Measurements from ENCODE around the gene SF3B1. TPM values are rescaled to one million over a fixed set of nuclear protein-coding genes. Genes with fewer than 3 reads are reported as not detected.
A peak's percentile ranks its signal among the peaks of the same experiment; 100 is the strongest.
"Not testable (repeated sequence)": the region's sequence is repeated elsewhere in the genome, so short reads cannot be mapped to it uniquely, and the experiment has no call there.

SF3B1 gene, protein sequence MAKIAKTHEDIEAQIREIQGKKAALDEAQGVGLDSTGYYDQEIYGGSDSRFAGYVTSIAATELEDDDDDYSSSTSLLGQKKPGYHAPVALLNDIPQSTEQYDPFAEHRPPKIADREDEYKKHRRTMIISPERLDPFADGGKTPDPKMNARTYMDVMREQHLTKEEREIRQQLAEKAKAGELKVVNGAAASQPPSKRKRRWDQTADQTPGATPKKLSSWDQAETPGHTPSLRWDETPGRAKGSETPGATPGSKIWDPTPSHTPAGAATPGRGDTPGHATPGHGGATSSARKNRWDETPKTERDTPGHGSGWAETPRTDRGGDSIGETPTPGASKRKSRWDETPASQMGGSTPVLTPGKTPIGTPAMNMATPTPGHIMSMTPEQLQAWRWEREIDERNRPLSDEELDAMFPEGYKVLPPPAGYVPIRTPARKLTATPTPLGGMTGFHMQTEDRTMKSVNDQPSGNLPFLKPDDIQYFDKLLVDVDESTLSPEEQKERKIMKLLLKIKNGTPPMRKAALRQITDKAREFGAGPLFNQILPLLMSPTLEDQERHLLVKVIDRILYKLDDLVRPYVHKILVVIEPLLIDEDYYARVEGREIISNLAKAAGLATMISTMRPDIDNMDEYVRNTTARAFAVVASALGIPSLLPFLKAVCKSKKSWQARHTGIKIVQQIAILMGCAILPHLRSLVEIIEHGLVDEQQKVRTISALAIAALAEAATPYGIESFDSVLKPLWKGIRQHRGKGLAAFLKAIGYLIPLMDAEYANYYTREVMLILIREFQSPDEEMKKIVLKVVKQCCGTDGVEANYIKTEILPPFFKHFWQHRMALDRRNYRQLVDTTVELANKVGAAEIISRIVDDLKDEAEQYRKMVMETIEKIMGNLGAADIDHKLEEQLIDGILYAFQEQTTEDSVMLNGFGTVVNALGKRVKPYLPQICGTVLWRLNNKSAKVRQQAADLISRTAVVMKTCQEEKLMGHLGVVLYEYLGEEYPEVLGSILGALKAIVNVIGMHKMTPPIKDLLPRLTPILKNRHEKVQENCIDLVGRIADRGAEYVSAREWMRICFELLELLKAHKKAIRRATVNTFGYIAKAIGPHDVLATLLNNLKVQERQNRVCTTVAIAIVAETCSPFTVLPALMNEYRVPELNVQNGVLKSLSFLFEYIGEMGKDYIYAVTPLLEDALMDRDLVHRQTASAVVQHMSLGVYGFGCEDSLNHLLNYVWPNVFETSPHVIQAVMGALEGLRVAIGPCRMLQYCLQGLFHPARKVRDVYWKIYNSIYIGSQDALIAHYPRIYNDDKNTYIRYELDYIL
- polyA plus RNA-seq (ENCODE audit: insufficient read length in 4 of 4) = 100 to 1,000 TPM; 455 to 654 (median 557) TPM

DNA sequence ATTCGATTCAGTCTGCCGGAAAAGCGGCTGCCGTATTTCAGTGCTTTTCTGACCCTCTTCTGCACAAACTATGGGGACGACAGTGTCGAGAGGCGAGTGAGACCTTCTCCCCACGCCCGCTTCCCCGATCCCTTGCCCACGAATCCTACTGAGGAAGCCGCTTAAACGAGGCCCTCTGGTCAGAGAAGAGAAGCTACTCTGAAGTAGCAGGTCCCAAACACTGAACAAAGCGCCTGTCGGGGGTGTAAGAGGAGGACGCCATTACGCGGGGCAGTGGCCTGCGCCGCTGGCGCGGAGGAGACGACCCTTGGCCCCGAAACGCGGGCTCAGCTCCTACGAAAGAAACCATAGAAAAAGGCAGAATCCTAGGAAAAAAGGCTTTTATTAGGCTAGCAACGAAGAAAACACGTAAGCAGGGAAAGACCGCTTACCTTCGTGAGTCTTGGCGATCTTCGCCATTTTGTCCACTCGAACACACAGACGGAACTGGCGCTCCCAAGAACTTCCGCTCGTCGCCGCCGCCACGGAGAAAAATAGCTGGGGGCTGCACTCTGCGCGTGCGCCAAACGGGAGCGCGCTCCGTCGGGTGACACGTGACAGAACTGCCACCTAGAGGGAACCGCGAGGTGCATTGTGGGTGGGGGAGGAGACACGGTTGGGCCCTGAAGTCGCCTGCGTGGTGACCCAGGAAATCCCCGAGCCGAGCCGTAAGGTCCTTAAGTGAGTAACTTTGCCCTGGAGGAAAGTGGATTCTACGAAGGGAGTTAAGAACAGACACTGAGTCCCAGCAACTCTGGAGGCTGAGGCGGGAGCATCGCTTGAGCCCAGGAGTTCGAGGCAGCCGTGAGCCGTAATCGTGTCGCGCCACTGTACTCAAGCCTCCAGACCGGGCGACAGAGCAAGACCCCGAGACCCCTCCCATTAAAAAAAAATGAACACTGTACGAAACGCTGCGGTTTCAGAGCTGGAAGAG lies at the start of gene SF3B1:
SF3B1 (minus strand) TSS at position 488 of the 973 bp plus-strand sequence; CDS start at position 459, 29 bp downstream.
- peak; percentile 95 to 99 (median 97) for DNase-seq (ENCODE audit: low read depth in 4 of 4, low spot score in 2 of 4)

DNA sequence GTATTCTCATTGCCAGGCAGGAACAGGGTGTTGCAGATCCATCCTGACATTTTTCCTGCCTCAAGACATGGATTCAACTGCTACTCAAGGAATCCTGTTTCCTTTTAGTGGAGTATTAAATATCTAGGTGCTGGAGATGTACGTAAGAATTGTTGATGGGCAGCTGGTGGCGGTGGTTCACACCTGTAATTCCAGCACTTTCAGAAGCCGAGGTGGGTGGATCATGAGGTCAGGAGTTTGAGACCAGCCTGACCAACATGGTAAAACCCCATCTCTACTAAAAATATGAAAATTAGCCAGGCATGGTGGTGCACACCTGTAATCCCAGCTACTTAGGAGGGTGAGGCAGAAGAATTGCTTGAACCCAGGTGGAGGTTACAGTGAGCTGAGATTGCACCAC lies 49.4 kb upstream of the SF3B1 start:
- DNase-seq (ENCODE audit: low read depth in 4 of 4, low spot score in 2 of 4) = not testable (repeated sequence)

DNA sequence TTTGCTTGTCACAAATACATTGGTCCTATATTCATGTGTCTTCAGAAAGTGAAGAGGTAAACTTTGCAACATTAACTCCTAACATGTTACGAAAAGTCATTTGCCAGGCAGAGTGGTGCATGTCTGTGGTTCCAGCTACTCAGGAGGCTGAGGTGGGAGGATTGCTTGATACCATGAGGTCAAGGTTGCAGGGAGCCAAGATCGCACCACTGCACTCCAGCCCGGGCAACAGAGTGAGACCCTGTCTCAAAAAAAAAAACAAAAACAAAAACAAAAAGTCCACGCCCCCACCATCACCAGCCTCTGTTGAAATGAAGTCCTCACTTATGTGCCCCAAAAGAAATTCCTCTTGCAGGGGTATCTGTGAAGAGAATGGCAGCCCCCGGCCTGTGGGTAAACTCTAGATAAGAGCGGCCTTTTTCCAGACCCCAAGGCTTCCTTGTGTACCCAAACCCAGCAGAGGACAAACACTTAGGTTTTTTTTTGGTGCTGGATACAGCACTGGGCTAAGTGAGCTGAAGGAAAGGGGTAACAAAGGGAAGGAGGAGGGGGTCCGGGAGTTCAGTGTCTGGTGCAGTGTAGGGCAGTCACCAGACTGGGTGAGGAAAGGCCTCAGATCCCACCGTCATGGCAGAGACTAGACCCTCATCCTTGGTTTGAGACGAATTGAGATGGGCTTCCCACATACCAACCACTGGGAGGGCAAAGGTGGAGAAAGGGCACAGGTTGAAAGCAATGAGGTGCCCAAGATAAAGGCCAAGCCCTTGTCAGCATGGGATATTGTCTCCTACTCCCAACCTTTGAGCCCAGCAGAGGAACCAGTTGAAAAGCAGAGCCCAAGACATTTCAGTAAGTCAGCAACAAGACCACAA lies 45.6 kb upstream of the SF3B1 start:
- DNase-seq (ENCODE audit: low read depth in 4 of 4, low spot score in 2 of 4) = no peak

DNA sequence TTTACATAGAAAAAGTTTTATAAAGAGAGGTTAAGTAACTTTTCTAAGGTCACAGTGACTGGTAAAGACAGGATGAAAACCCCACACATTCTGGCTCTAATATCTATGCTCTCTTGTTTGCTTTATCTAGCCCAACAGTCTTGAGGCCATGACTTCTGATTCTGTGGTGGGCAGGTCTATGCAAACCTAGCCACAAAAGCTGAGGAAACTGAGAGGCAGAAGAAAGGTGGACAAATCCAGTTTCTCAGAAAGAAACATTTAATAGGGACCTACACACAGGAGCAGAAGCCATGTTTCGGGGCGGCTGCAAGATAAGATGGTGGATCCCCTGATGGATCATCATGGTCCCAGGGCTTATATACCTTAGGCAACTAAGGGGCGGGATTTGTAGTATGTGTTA lies 43.0 kb upstream of the SF3B1 start:
- DNase-seq (ENCODE audit: low read depth in 4 of 4, low spot score in 2 of 4) = no peak

DNA sequence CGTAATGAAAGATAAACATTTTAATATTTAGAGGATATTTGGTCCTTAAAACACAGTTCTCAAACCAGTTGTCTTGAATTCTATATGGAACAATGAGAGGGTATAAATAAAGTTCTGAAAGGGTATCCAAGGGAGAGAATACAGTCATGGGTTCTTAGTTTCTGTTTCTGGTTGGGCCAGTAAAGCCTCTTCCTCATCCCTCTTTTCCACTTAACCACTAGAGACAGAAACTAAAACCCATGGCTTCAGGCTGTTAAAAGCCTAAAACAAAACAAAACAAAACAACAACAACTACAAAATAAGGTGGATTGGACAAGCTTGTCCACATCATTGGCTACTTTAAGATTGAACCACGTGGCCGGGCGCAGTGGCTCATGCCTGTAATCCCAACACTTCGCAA lies 37.3 kb upstream of the SF3B1 start:
- DNase-seq (ENCODE audit: low read depth in 4 of 4, low spot score in 2 of 4) = no peak

DNA sequence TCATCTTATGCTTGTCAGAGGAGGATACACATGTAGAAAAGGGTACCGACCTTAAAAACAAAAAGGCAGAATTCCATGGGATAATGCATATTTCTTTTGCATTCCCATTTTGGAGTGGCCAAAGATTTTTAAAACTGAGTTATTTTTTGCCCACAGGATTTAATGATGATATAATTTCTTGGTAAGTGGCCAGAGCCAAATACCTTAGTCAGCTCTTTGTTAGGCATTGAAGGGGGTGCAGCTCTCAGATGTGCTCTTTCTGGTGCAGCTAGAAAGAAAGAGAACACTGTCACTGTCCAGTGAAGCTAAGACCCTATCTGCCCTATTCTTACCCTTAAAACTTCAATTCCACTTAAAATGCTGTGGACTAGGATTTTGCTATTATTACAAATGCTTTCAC lies 29.3 kb upstream of the SF3B1 start:
- no peak for DNase-seq (ENCODE audit: low read depth in 4 of 4, low spot score in 2 of 4)

DNA sequence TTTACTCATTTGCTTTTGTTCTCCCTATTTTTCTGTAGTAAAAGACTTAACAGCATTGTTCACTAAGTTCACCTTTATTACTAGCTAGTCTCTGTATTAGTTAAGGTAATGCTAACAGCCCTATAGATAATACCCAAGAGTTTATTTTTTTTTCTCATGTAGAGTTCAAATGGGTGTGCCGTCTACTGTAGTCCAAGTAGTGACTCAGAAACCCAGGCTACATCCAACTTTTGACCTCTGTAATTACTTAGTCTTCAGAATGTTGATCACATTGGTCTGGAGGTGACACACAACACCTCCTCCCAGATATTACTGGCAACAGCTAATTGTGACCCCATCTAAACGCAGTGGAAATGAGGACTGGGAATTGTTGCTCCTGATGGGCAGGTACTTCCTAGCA lies 26.2 kb upstream of the SF3B1 start:
- no peak for DNase-seq (ENCODE audit: low read depth in 4 of 4, low spot score in 2 of 4)

DNA sequence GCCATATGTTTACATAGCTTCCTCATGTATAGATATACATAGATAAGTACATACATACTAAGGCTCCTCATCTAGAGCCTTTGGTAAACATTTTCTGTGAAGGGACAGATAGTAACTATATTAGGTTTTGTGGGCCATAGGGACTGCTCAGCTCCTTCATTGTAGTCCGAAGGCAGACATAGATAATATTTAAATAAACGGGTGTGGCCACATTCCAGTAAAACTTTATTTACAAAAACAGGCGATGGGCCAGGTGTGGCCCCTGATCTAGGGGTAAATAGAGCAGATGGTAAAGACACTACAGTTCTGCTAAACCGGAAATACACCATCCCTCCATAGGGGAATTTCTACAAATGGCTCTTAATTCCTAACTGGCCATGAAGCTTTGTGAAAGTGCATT lies 25.8 kb upstream of the SF3B1 start:
- no peak for DNase-seq (ENCODE audit: low read depth in 4 of 4, low spot score in 2 of 4)

DNA sequence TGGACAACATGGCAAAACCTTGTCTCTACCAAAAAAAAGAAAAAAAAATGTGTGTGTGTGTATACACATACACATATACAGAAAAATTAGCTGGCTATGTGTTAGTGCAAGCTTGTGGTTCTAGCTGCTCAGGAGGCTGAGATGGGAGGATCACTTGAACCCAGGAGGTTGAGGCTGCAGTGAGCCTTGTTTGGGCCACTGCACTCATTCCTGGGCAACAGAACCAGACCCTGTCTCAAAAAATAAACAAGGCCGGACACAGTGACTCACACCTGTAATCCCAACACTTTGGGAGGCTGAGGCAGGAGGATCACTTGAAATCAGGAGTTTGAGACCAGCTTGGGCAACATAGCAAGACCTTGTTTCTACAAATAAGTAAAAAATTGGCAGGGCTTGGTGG lies 20.6 kb upstream of the SF3B1 start:
- DNase-seq (ENCODE audit: low read depth in 4 of 4, low spot score in 2 of 4) = no peak

DNA sequence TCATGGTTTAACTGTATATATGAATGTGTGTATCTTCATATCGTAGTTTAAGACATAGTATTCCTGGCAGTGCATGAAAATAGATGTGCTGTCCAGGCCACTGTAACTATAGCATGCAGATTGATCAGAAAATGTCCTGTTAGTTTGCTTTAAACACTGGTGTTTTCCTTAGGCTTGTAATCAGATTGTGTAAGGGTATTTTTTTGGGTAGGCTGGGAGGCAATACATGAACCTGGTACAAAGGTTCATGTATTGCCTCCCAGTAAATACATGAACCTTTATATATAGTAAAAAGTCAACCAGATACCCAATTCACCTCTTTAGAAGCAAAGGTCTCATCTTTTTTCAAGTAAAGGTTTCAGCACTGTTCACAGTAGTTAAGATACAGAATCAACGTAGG lies 20.1 kb upstream of the SF3B1 start:
- DNase-seq (ENCODE audit: low read depth in 4 of 4, low spot score in 2 of 4) = no peak

DNA sequence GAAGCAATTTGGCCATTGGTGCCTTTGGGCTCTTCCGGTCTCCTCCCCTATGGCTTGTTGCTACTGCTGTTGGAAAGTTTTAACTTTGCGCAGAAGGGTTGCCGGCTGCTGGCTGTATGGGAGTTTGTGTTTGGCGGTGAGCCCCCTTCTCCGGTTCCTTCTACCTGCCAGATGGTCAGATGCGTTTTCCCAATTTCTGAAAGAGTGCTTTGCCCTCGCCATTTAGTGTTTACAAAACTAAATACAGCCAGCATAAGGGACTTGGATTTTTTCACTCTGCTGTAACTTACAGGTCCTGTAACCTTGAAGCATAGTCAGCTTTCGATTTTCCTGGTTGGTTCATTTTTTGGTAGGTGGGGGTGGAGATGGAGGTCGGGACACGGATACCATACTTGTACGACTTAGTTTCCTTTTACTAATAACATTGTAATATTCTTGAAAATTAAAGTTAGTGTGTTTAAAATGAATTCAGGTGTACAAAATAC lies 19.1 kb upstream of the SF3B1 start:
- peak in 2 of 4 donors; percentile 65 to 74 for DNase-seq (ENCODE audit: low read depth in 4 of 4, low spot score in 2 of 4)

DNA sequence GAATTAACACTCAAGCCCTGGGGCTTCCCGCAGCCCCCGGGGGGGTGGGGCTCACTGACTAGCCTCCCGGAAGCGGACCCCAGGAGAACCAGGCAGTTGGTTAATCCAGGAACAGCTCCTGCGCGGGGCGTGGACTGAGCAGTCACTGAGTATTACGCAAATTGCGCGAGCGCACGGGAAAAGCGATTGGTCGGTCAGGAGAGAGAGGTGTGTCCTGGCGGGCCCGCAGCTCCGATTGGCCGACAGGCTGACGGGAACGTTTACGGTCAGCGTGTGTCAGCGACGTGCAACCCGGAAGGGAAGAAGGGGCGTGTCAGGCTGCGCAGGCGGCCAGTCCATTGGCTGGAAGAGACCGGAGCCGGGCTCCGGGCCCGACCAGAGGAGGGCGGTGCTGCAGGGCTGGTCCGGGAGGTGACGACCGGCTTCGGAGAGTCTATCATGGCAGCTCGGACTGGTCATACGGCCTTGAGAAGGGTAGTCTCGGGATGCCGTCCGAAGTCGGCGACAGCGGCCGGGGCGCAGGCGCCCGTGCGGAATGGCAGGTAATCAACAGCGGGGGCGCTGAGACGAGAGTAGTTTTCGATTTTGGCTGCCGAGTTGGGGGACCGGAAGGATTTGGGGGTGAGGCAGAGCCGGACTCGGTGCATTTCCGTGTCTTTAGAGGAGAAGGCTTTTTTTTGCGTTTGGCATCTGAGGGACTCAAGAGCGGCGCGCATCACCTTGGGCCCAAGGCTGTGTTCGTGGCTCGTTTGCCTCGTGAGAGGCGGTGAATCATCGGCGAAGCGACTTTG lies 18.5 kb upstream of the SF3B1 start, which contains the start of gene COQ10B:
COQ10B (plus strand) TSS at position 430 of the 791 bp plus-strand sequence; CDS start at position 439, 9 bp downstream.
- peak; percentile 95 to 99 (median 96) for DNase-seq (ENCODE audit: low read depth in 4 of 4, low spot score in 2 of 4)

DNA sequence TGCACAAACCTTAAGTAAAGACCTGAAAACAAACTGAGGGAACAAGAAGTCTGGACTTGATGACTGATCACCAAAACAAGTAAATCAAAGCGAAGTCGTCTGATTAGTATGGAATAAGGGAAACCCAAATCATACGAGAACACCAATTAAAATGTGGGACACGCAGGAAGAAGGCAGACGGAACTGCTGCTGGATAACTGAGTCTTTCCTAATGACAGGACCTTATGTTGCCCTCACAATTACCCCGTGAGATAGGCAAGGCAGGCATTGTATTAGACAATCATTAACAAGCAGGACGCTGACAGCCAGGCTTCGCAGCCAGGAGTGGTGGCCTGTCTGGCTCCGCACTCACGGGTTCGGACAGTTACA lies 17.9 kb upstream of the SF3B1 start:
- DNase-seq (ENCODE audit: low read depth in 4 of 4, low spot score in 2 of 4) = no peak

DNA sequence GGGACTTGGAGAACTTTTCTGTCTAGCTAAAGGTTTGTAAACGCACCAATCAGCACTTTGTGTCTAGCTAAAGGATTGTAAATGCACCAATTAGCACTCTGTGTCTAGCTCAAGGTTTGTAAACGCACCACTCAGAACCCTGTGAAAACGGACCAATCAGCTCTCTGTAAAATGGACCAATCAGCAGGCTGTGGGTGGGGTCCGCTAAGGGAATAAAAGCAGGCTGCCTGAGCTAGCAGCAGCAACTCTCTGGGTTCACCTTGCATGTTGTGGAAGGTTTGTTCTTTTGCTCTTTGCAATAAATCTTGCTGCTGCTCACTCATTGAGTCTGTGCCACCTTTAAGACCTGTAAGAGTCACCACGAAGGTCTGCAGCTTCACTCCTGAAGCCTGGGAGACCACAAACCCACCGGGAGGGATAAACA lies 16.1 kb upstream of the SF3B1 start:
- not testable (repeated sequence) for DNase-seq (ENCODE audit: low read depth in 4 of 4, low spot score in 2 of 4)

DNA sequence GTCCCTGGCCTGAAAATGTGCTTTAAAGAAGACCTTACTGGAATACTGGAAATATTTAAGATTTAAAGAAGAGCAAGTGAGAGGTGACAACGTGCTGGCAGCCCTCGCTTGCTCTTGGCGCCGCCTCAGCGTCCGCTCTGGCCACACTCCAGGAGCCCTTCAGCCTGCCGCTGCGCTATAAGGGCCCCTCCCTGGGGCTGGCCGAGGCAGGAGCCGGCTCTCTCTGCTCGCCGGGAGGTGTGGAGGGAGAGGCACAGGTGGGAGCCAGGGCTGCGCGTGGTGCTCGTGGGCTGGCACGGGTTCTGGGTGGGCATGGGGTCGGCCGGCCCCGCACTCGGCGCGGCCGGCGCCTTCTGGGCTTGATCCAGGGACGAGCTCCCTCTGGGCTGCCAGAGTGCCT lies 15.6 kb upstream of the SF3B1 start:
- DNase-seq (ENCODE audit: low read depth in 4 of 4, low spot score in 2 of 4) = no peak

DNA sequence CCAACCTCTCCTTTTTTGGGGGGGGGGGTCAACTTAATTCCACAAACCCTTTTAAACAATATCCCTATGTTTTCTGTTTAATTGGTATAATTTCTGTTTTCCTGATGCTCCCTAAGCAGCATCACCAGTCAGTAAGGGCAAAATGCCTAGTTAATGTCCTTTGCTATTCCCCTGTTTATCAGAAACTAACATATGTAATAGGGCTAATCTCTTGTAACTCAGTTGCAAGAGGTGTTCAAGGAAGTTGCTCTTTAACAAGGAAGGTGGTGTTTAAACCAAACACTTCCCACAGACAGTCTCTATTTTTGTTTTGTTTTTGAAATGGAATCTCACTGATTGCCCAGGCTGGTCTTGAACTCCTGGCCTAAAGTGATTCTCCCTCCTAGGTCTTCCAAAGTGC lies 12.0 kb upstream of the SF3B1 start:
- DNase-seq (ENCODE audit: low read depth in 4 of 4, low spot score in 2 of 4) = no peak

DNA sequence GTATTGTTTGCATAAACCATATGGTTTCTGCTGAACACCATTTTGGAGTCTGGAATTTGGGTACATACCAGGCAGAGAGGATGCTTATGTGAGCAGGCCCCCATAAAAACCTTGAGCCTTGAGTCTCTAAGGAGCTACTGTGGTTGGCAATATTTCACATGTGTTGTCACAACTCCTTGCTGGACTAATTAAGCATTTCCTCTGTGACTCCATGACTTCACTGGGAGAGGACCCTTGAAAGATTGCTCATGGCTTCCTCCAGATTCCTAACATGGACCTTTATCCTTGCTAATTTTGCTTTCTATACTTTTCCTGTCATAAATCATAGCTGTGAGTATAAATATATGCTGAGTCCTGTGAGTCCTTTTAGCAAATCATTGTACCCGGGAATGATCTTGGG lies 10.9 kb upstream of the SF3B1 start:
- no peak for DNase-seq (ENCODE audit: low read depth in 4 of 4, low spot score in 2 of 4)

DNA sequence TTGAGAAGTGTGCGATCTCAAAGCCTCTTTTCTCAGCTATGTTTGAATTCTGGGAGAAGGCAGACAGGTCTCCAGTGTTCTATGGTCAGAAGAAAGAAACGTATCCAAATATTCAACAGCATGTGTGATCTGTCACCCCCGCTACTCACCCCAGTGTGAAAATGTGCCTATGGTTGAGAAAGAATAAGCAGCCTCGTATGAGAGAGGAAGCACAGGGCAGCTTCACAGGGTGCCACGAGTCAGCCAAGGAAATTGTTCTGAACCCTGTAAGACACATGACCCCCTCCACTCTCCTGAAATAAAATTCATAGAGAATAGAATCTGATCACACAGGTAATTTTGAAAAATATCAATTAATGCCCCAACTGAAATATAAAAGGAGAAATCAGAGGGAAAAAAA lies 8.0 kb upstream of the SF3B1 start:
- no peak for DNase-seq (ENCODE audit: low read depth in 4 of 4, low spot score in 2 of 4)
